Keratinocyte (primary cell): Measurements from ENCODE around the gene RALGAPA2. TPM values are rescaled to one million over a fixed set of nuclear protein-coding genes. Genes with fewer than 3 reads are reported as not detected.

ENCODE experiments used
- DNase-seq: peaks from one replicate; pipeline ENCODE4 v3.0.0-alpha.2; 2011; ENCODE audit warnings: low read depth, missing footprints, low spot score
- FAIRE-seq: peaks from 2 replicates; lab custom pipeline; 2011; peaks lifted over from hg19 to GRCh38; lab: Jason Lieb, UNC
- H2AFZ ChIP-seq: 2 replicates; pipeline ENCODE4 v1.6.0; 2012; ENCODE audit warnings: low read length, control low read depth, inconsistent platforms; ENCODE audit not compliant: control insufficient read depth
- H3K27ac ChIP-seq: 2 replicates; pipeline ENCODE4 v1.5.1; 2011; ENCODE audit warnings: low read length; ENCODE audit not compliant: control insufficient read depth, insufficient read depth
- H3K27me3 ChIP-seq: 3 replicates; pipeline ENCODE4 v1.6.0; 2011; ENCODE audit warnings: low read length; ENCODE audit not compliant: control insufficient read depth, insufficient read depth; ENCODE audit errors: extremely low read depth
- H3K36me3 ChIP-seq, 2 experiments: 2 replicates in 1 of 2; 3 replicates in 1 of 2; pipeline ENCODE4 v1.5.1; 2011; ENCODE audit warnings: low read length in 2 of 2, mild to moderate bottlenecking in 1 of 2; ENCODE audit not compliant: control insufficient read depth in 2 of 2, insufficient read depth in 2 of 2; ENCODE audit errors: extremely low read depth in 1 of 2
- H3K4me1 ChIP-seq: 3 replicates; pipeline ENCODE4 v1.5.1; 2011; ENCODE audit warnings: low read length; ENCODE audit not compliant: control insufficient read depth, insufficient read depth; ENCODE audit errors: extremely low read depth
- H3K4me2 ChIP-seq: 3 replicates; pipeline ENCODE4 v1.6.0; 2011; ENCODE audit warnings: low read depth, low read length; ENCODE audit not compliant: control insufficient read depth, insufficient read depth; ENCODE audit errors: extremely low read depth
- H3K4me3 ChIP-seq, 3 experiments: fragments of 200-600 bp in 1 of 3; sonication (generic) in 1 of 3; 2 replicates in 2 of 3; 3 replicates in 1 of 3; pipeline ENCODE4 v1.5.1; 2011 to 2016; ENCODE audit warnings: low read length in 3 of 3, mild to moderate bottlenecking in 3 of 3, control low read depth in 2 of 3, inconsistent platforms in 1 of 3, low read depth in 1 of 3, mixed read lengths in 1 of 3, mixed run types in 1 of 3, moderate library complexity in 1 of 3; ENCODE audit not compliant: control insufficient read depth in 2 of 3, insufficient read depth in 2 of 3; ENCODE audit errors: extremely low read depth in 1 of 3
- H3K79me2 ChIP-seq: 2 replicates; pipeline ENCODE4 v1.6.0; 2012; ENCODE audit warnings: low read length; ENCODE audit not compliant: control insufficient read depth, insufficient read depth
- H3K9ac ChIP-seq: 3 replicates; pipeline ENCODE4 v1.6.0; 2011; ENCODE audit warnings: low read length; ENCODE audit not compliant: control insufficient read depth, insufficient read depth; ENCODE audit errors: extremely low read depth
- H3K9me1 ChIP-seq: 3 replicates; pipeline ENCODE4 v1.6.0; 2011; ENCODE audit warnings: low read length; ENCODE audit not compliant: control insufficient read depth, insufficient read depth; ENCODE audit errors: extremely low read depth
- H3K9me3 ChIP-seq: 2 replicates; pipeline ENCODE4 v1.5.1; 2012; ENCODE audit warnings: low read depth, low read length; ENCODE audit not compliant: control insufficient read depth
- H4K20me1 ChIP-seq: 3 replicates; pipeline ENCODE4 v1.6.0; 2011; ENCODE audit warnings: low read length; ENCODE audit not compliant: control insufficient read depth, insufficient read depth; ENCODE audit errors: extremely low read depth
- CTCF ChIP-seq, 3 experiments: IDR thresholded peaks in 1 of 3; conservative IDR thresholded peaks in 1 of 3; optimal IDR thresholded peaks in 1 of 3; 2 replicates in 2 of 3; 3 replicates in 1 of 3; pipeline versions ENCODE3 to v1.5.1; 2011; ENCODE audit warnings: low read length in 3 of 3, mild to moderate bottlenecking in 3 of 3, moderate library complexity in 2 of 3, control low read depth in 1 of 3, inconsistent platforms in 1 of 3; ENCODE audit not compliant: insufficient read depth in 2 of 3; ENCODE audit errors: extremely low read depth in 1 of 3
- EZH2 ChIP-seq: IDR thresholded peaks from one replicate; pipeline ENCODE4 v1.6.1; 2012; ENCODE audit warnings: inconsistent platforms, mild to moderate bottlenecking, low read length, moderate library complexity
- dilution Hi-C: fragments of 300-500 bp; cut with MboI; formaldehyde crosslinking; loops from one replicate; pipeline ENCODE4 v1.7.0; 2020; ENCODE audit warnings: low sequenced_read_pairs; ENCODE audit not compliant: extremely low pct_ligation_motif_present
- polyA plus RNA-seq, 5 experiments: library from polyadenylated mRNA; depleted of rRNA in 3 of 5; stranded (reverse) in 3 of 5; stranded (forward) in 1 of 5; unstranded in 1 of 5; fragments of >200 nt; gene quantifications; 1 replicate in 1 of 5; 2 replicates in 3 of 5; 3 replicates in 1 of 5; pipeline versions ENCODE4 v1.2.1 to v1.2.3, GENCODE V29; 2011 to 2012; ENCODE audit warnings: missing spikeins in 2 of 5, low read depth in 1 of 5, low replicate concordance in 1 of 5

RALGAPA2 gene
- polyA plus RNA-seq, 1 donor (not counting 4 experiments of a cell fraction or from before 2014, with no cell fraction given), result 3.2 TPM

- no peaks in the 10 kb centered on the region for H3K36me3 ChIP-seq
- no peak overlapping the region for H3K27ac ChIP-seq
- no peak overlapping the region for H3K9ac ChIP-seq
- H3K9me1 ChIP-seq, result no peaks in the 10 kb centered on the region
- no peak for DNase-seq
- H4K20me1 ChIP-seq, result no peaks in the 10 kb centered on the region
- TF ChIP-seq EZH2 (no peak), CTCF (optimal IDR thresholded peaks at IDR 0.05 in 1 of 3, IDR thresholded peaks at IDR 0.05 in 1 of 3, conservative IDR thresholded peaks at IDR 0.05 in 1 of 3; ENCODE audit: extremely low read depth in 1 of 3, insufficient read depth in 2 of 3, low read length in 3 of 3) (no peak)
- no peak overlapping the region for H3K4me2 ChIP-seq
- dilution Hi-C loops, result no loop called here
- no peaks in the 10 kb centered on the region for H3K27me3 ChIP-seq
- H3K4me3 ChIP-seq, result no peak overlapping the region
- H3K4me1 ChIP-seq, result no peaks in the 10 kb centered on the region
- H3K79me2 ChIP-seq, result no peaks in the 10 kb centered on the region
- H2AFZ ChIP-seq, result no peak overlapping the region
- H3K9me3 ChIP-seq, result no peaks in the 10 kb centered on the region
- FAIRE-seq, result no peak
These were observed 322.1 kb downstream of the RALGAPA2 start for GRCh38 chr20:20390393-20390792.

DNA sequence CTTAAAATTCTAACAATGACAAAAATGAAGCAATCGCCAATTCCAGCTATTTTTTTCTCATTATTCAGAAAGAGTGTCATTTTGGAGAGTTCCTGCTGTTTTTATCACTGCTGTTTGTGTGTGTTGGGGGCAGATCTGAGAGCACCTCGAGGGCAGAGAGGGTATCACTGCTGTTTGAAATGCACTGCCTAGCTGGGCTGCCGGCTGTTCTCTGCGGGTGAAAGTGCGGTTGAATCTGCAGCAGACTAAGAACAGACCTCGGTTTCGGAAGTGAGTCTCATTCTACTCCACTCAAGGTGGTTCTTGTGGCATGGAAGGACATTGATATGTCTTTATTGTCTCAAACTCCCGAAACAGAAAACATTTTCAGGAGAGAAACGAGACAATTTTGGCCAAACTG lies 326.3 kb downstream of the RALGAPA2 start:
- no peak overlapping the region for H3K4me2 ChIP-seq
- H3K27ac ChIP-seq, result no peak overlapping the region
- H2AFZ ChIP-seq, result no peak overlapping the region
- no peaks in the 10 kb centered on the region for H3K9me3 ChIP-seq
- H3K4me3 ChIP-seq, result no peak overlapping the region
- H3K9me1 ChIP-seq, result no peaks in the 10 kb centered on the region
- FAIRE-seq, result no peak
- TF ChIP-seq CTCF (optimal IDR thresholded peaks at IDR 0.05 in 1 of 3, IDR thresholded peaks at IDR 0.05 in 1 of 3, conservative IDR thresholded peaks at IDR 0.05 in 1 of 3; ENCODE audit: extremely low read depth in 1 of 3, insufficient read depth in 2 of 3, low read length in 3 of 3), result no peak
- no peak for TF ChIP-seq EZH2
- dilution Hi-C loops, result no loop called here
- H3K79me2 ChIP-seq, result no peaks in the 10 kb centered on the region
- no peaks in the 10 kb centered on the region for H3K36me3 ChIP-seq
- H4K20me1 ChIP-seq, result no peaks in the 10 kb centered on the region
- no peaks in the 10 kb centered on the region for H3K4me1 ChIP-seq
- peaks cover 3% of the 10 kb centered on the region for H3K27me3 ChIP-seq
- H3K9ac ChIP-seq, result no peak overlapping the region
- DNase-seq, result no peak
